Activated CD4-positive, alpha-beta T cell treated with anti-CD3 and anti-CD28 coated beads, Interleukin-2, amount 50 U/mL, for 16 hours (primary cell): ENCODE data around the gene HNRNPLL.
"Not testable (repeated sequence)": the region's sequence is repeated elsewhere in the genome, so short reads cannot be mapped to it uniquely, and the experiment has no call there.

Experiments used
- DNase-seq: peaks from one replicate; pipeline ENCODE4 v3.0.0-alpha.2; 2020

Gene HNRNPLL

DNA sequence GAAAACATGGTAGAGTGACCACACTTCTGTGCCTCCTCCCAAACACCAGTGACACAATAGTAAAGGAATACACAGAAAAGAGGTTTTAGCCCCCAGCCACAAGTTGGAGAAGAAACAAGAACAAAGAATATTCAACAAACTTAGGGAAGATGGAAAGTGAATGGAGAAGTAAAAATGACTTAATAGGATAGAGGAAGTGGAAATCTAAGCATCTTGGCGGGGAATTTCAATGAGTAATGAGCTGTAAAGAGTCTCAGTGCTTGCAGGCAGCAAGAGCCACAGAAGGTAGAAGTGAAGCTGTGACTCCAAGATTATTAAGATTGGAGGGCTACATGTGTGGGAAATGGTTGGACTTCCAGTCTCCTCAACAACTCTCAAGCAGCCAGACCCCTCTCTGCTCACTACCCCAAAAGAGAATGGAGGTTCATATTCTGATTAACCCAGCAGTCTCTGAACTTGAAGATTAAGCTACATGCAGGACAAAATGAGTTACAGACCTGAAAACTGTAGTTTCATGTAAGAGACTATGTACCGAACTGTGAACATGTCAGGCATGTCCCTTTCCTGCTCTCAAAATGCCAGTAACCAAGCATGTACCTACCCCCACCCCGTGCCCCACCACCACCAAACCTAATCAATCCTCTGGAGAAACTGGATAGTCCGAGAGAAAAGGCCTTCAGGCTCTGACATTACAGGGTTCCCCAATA, 16.9 kb upstream of the HNRNPLL start:
- no peak for DNase-seq

DNA sequence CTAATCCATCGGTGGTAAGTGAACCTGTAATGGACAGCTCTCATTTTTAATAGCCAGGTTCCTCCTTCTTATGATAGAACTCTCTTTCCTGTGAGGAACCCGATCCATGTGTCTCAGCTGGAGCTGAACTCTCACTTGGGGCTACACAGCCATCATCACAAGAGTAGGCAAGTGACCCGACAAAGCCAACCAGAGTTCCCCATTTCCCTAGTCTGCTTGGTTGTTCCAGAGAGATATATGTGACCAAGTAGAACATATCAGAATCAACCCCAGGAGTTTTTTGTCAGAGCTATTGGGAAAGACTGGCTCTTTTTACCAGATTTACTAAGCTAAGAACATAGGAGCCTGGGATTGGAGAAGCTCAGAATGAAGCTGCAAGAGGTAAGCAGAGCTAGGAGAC, 14.6 kb upstream of the HNRNPLL start:
- no peak for DNase-seq

DNA sequence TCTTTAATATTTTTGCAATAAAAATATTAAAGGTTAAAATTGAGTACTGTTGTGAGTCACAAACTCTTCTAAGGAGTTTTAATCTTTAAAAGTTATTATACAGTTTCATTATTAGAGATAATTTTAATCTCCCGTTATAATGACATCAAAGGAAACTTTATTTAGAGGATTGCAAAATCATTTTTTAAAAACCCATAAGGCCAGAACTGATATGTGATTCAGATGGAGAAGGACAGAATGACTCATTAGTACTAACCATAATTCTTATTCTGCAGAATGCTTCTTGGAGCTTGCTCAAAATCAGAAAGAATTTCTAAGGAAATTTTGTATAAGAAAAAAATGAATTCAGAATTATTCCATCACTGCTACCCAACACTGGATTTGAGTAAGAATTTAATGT, 12.5 kb upstream of the HNRNPLL start:
- peak; percentile 82 for DNase-seq

DNA sequence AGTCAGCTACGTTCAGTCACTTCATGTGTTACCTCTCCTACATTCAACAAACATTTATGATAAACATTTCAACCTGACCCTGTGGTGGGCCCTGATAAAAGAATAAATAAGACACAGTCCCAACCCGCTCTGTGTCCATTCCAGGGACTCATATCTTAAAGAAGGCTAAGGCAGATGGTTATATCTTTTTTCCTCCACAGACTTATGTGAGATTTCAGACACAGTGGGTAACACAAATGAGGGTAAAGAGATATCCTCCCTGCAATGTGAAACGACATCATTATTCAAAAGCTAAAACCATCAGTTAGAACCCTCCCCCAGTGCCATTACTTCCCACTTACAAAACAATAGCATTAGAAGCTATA, 11.1 kb upstream of the HNRNPLL start:
- DNase-seq: no peak

DNA sequence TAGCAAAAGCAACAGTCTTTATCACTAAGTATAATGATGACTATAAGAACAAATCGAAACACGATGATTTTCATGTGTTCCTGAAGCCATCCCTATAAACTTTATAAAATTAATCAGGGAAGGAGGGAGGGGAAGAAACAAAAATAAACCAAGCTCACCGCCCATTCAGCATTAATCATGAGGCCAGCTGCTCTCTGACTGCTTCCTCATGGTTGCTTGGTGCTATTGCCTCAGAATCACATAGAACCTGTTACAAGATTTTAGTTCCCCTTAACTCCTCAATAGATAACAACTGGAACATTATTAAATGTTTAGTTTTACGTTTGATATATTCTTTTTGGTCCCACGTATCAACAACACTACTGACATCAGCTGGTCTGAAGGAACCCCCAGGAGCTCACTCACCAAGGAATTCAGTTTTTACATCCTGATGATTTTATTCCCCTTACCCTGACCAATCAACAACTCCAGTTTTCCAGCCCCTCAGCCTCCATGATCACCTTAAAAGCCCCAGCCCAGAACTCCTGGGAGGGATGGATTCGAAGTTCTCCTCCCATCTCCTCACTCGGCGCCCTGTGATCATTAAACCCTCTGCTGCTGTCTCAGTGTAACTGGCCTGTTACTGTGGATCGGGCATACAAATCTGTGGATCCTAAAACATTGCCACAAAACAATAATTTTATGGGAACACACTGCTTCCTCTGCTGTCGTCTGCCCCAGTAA, 10.6 kb upstream of the HNRNPLL start:
- no peak for DNase-seq

DNA sequence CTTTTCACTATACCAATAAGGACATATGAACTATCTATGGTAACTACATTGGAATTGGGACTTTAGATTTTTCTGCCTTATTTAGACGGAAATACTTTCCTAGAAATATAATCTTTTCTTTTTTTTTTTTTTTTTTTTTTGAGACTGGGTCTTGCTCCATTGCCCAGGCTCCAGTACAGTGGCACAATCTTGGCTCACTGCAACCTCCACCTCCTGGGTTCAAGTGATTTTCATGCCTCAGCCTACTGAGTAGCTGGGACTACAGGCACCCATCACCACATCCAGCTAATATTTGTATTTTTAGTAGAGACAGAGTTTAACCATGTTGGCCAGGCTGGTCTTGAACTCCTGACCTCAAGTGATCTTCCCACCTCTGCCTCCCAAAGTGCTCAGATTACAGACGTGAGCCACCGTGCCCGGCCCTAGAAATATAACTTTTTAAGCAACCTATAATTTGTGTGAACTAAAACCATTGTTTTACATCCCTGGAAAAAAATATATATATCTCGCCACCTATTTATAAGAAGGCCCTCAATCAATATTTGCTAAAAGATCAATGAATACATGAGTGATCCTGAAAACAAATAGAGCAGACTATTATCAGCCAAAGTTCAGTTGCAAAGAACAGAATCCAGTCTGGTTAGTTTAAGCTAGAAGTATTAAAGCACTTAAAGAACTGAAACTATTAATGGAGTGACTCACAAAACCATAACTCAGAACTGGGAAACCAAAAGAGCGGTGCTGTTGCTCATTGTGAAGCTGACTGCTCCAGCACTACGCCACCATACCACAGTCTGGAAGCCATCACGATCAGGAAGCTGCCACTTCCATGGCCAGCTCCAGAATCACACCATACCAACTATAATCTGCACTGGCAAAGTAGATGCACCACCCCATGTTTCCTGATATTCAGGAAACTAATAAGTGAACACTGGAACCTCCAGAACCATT, 8.4 kb upstream of the HNRNPLL start:
- peak; percentile 81 for DNase-seq

DNA sequence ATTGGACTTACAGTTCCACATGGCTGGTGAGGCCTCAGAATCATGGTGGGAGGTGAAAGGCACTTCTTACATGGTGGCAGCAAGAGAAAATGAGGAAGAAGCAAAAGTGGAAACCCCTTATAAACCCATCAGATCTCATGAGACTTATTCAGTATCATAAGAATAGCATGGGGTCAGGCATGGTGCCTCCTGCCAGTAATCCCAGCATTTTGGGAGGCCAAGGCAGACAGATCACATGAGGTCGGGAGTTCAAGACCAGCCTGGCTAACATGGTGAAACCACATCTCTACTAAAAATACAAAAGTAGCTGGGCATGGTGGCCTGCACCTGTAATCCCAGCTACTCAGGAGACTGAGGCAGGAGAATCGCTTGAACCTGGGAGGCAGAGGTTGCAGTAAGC, 6.5 kb upstream of the HNRNPLL start:
- DNase-seq: not testable (repeated sequence)

DNA sequence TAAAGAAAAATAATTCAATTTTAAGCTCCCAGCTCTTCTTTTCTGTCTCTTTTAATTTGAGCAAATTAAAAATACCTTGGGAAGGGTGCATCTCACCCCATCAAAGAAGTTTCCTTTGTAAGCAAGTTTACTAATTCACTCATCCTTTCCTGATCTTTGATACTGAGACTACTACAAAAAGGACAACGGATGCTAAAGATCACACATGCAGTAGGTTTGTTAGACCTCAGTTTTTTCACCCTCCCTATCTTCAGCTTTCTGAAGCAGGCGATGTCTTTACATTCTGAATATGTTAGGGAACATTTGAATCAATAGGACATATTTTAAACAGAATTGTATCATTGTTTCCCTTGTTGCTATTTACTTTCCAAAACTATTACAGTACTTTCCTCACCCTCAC, 6.0 kb upstream of the HNRNPLL start:
- peak; percentile 54 for DNase-seq

DNA sequence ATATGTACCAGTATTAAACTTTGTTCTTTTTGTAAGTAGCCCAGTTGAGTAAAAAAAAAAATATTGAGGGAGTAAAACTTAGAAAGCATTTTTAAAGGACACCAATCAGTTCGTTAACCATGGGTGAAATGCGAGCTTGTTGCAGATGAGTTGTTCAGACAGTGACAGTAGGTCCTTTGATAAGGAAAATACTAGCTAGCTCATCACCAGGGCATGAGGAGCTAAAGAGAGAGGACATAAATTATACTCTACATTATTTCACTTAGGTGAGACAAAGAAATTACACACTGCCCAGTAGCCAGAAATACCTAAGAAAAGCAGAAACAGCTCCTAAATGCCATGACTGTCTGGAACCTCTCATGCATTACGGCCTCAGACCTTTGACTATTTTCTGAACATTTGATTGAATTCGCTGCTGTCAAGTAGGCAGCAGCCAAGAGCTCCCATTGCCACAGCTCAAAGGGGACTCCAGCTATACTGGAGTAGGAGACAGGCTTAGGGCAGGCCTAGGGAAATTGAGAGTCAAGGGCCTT, 2.6 kb upstream of the HNRNPLL start:
- no peak for DNase-seq

DNA sequence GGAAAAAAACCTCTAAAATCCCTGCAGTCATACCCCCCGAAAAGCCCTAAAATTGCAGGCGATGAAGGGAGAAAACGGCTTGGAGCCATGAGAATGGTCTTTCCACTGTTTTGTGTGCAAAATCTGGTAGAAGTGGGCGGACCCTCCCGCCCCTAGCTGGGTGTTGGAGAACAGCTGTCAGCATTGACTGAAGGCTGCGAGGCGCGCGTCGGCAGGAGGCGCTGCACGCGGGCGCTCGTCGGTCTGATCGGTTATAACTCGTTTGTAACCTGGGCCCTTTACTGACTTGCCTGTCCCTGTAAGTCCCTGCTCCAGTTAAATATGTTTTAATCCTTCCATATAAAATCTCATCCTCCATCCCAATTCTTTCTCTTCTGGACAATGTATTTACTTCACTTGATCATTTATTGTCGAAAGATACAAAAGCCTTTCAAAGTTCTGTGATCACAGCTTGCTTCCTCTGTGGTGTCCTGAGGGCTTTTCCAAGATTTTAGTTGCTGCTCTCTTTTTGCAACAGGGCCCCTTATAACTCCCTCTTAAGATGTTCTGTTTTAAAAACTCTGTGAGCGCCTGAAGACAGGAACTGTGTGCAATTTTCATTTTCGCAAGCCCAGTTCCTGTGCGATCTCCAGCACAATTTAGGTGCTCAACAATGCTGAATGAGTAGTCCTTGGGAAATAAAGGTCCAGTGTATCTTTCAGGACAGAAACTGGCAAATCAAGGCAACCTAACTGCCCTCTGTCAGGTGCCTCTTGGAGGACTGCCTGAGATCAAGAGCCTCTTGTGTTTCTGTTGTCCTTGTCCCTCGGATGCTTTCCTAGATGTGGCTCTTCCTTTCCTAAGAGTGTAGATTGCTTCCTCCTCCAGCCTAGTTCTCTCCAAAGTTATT, 918 bp upstream of the HNRNPLL start:
- peak; percentile 91 for DNase-seq

DNA sequence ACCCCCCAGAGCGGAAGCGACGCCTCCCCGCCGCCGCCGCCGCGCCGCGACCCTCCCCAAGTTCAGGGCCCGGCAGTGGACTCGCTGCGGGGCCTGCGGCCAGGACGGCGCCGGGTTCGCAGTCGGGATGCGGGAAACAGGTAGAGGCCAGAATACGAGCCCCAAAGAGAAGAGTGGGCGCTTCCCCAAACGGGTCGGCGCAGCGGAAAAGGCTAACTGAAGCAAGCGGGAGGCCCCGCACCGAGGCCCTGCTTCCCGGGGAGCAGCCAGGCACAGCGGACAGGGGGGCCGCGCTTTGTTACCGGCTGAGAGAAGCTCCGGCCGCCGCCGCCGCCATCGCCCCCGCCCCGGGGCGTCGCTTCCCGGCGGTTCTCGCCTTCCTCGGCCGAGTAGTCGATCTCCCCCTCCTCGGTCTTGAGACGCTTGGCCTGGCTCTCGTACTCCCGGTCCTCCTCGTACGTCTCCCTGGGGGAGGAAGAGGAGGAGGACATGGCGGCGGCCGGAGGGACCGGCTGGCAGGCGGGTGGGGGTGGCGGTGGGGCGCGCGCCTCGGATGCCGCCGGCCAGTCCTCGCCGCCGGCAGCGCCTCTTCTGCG, 494 bp downstream of the HNRNPLL start:
- DNase-seq: no peak

DNA sequence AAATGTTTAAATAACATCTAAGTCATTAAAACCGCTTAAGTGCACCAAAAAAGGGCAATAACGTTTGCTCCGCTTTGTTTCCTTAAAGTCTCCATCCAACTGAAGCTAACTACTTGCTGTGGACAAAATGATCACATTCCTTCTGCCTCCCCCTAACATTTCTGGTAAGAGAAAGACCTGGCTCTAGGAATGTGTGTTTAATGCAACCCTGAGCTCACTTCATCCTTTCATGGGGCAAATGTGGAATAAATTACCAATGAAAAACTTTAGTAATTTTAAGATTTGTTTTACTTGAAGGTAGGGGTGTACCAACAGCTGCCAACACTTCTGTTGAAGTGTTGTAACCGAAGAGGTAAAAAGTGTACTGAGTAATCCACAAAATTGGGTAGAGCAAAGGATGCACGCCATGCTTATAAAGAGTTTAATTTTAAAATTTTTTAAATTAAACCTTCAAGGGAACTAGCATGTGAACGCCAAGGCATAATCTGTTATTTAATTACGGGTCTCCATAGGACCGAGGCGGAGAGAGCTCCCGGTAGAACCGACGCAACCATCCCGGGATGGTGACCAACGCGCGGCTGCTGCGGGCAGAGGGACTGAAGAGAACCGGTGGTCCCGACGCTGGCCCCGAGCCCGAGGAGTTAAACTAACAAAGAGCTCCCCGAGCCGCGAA, 1.1 kb downstream of the HNRNPLL start:
- no peak for DNase-seq

DNA sequence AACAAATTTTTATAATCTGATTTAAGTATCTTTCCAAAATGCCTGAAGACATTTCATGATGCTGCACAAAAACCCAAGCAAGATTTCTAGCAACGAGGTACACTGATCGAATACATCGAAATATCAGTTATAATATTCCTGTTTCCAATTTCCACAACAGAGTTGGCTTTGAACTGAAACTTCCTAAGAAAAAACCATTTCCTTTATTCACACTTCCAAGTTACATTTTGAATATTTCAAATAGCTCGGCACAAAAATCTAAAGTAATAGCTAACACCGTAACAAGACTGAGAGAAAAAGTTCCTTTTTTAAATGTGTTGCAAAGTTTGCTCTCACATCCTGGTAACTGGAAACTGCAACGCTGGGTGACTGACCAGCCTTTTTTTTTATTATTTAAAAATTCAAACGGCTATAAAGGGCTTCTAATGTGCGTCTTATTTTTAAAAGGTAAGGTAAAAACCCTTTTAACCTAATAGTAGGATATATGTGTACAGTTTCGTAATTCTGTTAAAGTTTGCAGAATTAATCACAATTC, 1.7 kb downstream of the HNRNPLL start:
- no peak for DNase-seq

DNA sequence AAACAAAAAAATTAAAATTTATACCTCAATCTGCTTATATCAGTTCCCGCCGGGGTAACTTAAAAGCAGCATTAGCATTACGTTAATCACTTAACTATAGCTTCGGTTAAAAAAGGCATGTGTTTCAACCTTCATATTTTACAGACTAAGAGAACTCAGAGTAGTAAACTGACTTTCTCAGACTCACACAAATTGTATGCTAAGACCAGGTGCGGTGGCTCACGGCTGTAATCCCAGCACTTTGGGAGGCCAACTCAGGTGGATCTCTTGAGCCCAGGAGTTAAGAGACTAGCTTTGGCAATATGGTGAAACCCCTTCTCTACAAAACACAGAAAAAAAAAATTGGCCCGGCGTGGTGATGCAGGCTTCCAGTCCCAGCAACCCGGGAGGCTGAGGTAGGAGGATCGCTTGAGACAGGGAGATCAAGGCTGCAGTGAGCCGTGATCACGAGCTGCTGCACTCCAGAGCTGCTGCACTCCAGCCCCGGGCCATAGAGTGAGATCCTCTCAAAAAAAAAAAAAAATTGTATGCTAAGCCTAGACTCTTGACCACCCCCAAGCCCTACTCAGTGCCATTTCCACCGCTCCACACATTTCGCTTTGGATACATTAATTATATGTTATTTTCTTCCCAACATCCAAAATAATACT, 2.4 kb downstream of the HNRNPLL start:
- DNase-seq: peak; percentile 46

DNA sequence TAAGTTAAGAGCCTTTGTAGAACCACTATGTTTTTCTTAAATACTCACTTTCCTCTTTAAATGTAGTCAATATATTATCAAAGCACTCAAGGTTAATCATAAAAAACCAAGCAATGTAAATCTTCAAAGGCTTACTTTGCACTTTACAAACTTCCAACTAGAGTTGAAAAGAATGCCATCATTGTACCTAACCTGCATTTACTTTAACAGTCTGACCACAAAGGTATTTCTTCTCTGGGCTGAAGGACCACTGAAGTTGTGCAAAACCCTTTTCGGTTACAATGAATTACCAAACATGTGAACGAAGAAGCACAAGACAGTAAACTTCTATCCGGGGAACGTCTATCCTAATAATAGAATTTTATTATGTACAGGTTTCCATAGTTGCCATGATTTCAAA, 3.0 kb downstream of the HNRNPLL start:
- DNase-seq: no peak

DNA sequence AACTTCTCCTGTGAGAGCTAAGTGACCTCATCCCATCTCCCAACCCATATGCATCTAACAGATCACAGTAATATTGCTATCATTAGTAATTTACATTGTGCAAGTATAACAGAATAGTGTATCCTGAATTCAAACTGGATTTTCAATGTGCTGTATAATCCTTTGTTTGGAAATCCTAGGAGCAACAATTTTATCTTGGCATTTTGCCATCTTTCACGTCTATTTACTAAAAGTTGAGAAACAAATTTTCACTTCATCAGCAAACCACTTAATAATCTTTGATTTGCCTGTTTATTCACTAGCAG, 3.8 kb downstream of the HNRNPLL start:
- DNase-seq: no peak

DNA sequence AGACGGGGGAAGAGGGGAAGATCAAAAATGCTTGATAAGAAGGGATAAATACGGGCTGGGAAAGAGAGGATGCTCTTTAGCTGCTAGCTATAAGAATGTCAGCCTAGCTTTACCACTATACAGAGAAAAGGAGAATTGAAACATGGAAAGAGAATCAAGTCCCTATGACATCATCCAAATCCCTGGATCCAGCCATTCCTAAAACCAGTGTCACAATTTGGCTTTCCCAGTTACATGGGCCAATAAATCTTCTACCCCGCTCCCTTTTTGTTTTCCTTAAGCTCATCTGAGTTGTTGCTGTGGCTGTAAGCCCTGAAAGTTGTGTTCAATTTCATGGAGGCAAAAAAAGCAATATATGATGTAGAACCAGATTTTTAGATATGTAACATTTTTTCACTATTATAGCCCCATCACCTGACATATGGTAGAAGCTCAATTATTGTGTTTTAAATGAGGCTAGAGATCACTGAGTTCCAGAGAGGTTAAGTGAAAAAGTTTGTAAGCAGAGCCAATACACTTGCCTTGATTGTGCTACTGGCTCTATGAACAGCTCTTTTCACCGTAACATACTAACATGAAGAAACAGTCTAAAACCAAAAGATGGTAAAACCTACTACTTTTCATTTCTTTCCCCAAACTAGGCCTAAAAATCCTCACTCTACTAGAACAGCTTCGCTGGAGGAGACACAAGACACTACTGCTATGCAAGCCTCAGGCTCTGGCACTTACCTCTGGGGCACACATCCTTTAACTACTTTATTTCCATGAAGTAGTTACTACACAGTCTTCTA, 4.3 kb downstream of the HNRNPLL start:
- no peak for DNase-seq

DNA sequence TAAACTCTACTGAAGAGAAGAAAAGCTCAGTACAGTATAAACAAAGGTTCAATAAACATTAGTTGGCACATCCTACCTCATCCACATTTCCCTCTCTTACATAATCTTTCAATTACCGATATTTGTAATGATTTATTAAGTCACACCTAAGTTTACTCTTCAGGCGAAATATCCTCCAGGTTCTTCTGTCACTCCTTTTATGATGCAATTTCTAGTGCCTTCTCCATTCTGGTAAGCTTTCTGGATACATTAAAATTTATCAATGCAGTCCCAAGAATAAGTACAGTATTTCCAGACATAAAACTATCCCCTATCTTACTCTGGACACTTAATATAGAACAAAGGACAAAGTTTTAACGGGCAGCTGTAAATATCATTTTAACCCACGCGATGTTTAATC, 5.6 kb downstream of the HNRNPLL start:
- DNase-seq: no peak

DNA sequence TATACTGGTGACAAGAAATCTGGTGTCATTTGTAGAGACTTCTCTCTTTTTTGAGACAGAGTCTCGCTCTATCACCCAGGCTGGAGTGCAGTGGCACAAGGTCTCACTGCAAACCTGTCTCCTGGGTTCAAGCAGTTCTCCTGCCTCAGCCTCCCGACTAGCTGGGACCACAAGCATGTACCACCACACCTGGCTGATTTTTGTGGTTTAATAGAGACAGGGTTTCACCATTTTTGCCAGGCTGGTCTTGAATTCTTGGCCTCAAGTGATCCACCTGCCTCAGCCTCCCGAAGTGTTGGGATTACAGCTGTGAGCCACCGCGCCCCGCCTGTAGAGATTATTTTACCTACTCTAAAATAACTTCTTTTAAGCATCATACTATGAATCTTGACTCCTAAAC, 6.5 kb downstream of the HNRNPLL start:
- no peak for DNase-seq

DNA sequence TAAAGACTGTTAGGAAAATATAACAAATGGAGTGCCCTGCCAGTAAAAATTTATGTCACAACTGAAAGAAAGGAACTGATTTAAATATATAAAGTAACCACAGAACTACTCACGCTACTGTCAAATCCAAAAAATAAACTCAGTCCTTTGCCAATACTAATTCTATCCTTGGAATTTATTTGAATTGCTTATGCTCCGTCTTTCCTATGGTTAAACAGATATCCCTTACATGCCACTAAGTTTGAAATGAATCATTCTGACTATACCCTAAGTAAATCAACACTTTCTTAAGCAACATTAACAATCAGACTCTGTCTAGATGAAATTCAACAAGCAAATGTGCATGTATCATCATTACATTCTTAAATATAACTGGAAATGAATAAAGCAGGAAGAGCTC, 9.8 kb downstream of the HNRNPLL start:
- DNase-seq: no peak
